HG02763 (cell line): ENCODE results near the gene PHF19.

Experiments used
- ATAC-seq: cut with Tn5 transposase; IDR thresholded peaks from one replicate; pipeline ENCODE4 v1.9.1; 2021; ENCODE audit warnings: mild to moderate bottlenecking, moderate library complexity; ENCODE audit not compliant: unreplicated experiment

PHF19 gene

GRCh38 chr9:120818595-120818994, 58.4 kb downstream of the PHF19 start:
- no peak for ATAC-seq

GRCh38 chr9:120815075-120815474, 61.9 kb downstream of the PHF19 start:
- ATAC-seq: no peak

- ATAC-seq: no peak
Measured at GRCh38 chr9:120808931-120809330, 68.1 kb downstream of the PHF19 start.

- ATAC-seq: no peak
Measured at GRCh38 chr9:120807607-120808379, 69.2 kb downstream of the PHF19 start.
